HG03342 (cell line): ENCODE data around the gene B4GALNT2.
"Not testable (repeated sequence)": the region's sequence is repeated elsewhere in the genome, so short reads cannot be mapped to it uniquely, and the experiment has no call there.

Source experiments
- ATAC-seq: cut with Tn5 transposase; IDR thresholded peaks from one replicate; pipeline ENCODE4 v1.9.1; 2021; ENCODE audit warnings: mild to moderate bottlenecking, moderate library complexity; ENCODE audit not compliant: unreplicated experiment

B4GALNT2 gene

GRCh38 chr17:49180303-49180702, 47.7 kb downstream of the B4GALNT2 start:
- no peak for ATAC-seq

- no peak for ATAC-seq
These were observed 48.5 kb downstream of the B4GALNT2 start for GRCh38 chr17:49180998-49181635.

GRCh38 chr17:49183341-49183740, 50.8 kb downstream of the B4GALNT2 start:
- no peak for ATAC-seq

GRCh38 chr17:49183801-49184200, 51.2 kb downstream of the B4GALNT2 start:
- ATAC-seq = no peak

- not testable (repeated sequence) for ATAC-seq
These were observed 52.0 kb downstream of the B4GALNT2 start for GRCh38 chr17:49184522-49184921.

GRCh38 chr17:49185381-49185780, 52.8 kb downstream of the B4GALNT2 start:
- ATAC-seq = not testable (repeated sequence)

- ATAC-seq = no peak
These were observed 54.7 kb downstream of the B4GALNT2 start for GRCh38 chr17:49187301-49187700.

- no peak for ATAC-seq
These were observed 58.4 kb downstream of the B4GALNT2 start for GRCh38 chr17:49190932-49191331.

GRCh38 chr17:49191409-49191916, 58.9 kb downstream of the B4GALNT2 start:
- ATAC-seq = peak; percentile 3

GRCh38 chr17:49191917-49192741, 59.6 kb downstream of the B4GALNT2 start:
- peak; percentile 45 for ATAC-seq

- no peak for ATAC-seq
These were observed 61.1 kb downstream of the B4GALNT2 start for GRCh38 chr17:49193513-49194296.

- ATAC-seq = no peak
These were observed 61.7 kb downstream of the B4GALNT2 start for GRCh38 chr17:49194297-49194607.

- no peak for ATAC-seq
These were observed 63.2 kb downstream of the B4GALNT2 start for GRCh38 chr17:49195751-49196150.

- ATAC-seq = no peak
These were observed 64.0 kb downstream of the B4GALNT2 start for GRCh38 chr17:49196520-49196919.

- no peak for ATAC-seq
These were observed 64.9 kb downstream of the B4GALNT2 start for GRCh38 chr17:49197346-49197998.

GRCh38 chr17:49198211-49198610, 65.6 kb downstream of the B4GALNT2 start:
- no peak for ATAC-seq

- no peak for ATAC-seq
These were observed 68.0 kb downstream of the B4GALNT2 start for GRCh38 chr17:49200423-49201083.

- ATAC-seq = no peak
These were observed 68.9 kb downstream of the B4GALNT2 start for GRCh38 chr17:49201481-49201927.

- ATAC-seq = no peak
These were observed 71.2 kb downstream of the B4GALNT2 start for GRCh38 chr17:49203796-49204195.

GRCh38 chr17:49204516-49204915, 71.9 kb downstream of the B4GALNT2 start:
- no peak for ATAC-seq
